GM10248 (cell line): Measurements from ENCODE around the gene MYBPC1.
A peak's percentile ranks its signal among the peaks of the same experiment; 100 is the strongest.

Source experiments
- CTCF ChIA-PET: fragments of 300-600 bp; sonication (Branson Sonifier 250); formaldehyde crosslinking; extraction: SDS; loops from one replicate; lab custom pipeline; 2021; ENCODE audit warnings: antibody characterized with exemption; lab: Yijun Ruan, JAX
- POLR2A ChIA-PET: fragments of 350-650 bp; sonication (Branson Sonifier 250); formaldehyde crosslinking; extraction: SDS; loops from one replicate; lab custom pipeline; 2020; ENCODE audit warnings: antibody characterized with exemption; lab: Yijun Ruan, JAX
- DNase-seq: peaks from one replicate; pipeline ENCODE4 v3.0.0; 2012; ENCODE audit errors: extremely low spot score
- TF ChIP-seq, protein P1 (sequence below): IDR thresholded peaks from 2 replicates; pipeline ENCODE4 v1.5.1; 2012; ENCODE audit warnings: mild to moderate bottlenecking, low read depth; ENCODE audit errors: extremely low read depth, missing control alignments, control extremely low read depth

MYBPC1 gene

DNA sequence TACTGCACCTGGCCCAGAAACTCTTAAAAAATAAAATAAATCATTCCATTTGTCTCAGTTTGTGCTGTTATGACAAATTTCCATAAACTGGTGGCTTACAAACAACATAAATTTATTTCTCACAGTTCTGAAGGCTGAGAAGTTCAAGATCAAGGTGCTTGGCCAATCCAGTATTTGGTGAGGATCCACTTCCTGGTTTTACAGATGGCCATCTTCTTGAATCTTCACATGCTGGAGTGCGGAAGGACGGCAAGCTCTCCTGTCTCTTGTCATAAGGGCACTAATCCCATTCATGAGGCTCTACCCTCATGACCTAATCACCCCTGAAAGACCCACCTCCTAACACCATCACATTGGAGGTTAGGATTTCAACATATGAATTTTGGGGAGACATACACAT lies 29.9 kb upstream of the MYBPC1 start:
- no peak for DNase-seq
- POLR2A ChIA-PET, result no interaction called here
- TF ChIP-seq, protein P1, sequence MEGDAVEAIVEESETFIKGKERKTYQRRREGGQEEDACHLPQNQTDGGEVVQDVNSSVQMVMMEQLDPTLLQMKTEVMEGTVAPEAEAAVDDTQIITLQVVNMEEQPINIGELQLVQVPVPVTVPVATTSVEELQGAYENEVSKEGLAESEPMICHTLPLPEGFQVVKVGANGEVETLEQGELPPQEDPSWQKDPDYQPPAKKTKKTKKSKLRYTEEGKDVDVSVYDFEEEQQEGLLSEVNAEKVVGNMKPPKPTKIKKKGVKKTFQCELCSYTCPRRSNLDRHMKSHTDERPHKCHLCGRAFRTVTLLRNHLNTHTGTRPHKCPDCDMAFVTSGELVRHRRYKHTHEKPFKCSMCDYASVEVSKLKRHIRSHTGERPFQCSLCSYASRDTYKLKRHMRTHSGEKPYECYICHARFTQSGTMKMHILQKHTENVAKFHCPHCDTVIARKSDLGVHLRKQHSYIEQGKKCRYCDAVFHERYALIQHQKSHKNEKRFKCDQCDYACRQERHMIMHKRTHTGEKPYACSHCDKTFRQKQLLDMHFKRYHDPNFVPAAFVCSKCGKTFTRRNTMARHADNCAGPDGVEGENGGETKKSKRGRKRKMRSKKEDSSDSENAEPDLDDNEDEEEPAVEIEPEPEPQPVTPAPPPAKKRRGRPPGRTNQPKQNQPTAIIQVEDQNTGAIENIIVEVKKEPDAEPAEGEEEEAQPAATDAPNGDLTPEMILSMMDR, result no peak
- CTCF ChIA-PET, result no interaction called here

DNA sequence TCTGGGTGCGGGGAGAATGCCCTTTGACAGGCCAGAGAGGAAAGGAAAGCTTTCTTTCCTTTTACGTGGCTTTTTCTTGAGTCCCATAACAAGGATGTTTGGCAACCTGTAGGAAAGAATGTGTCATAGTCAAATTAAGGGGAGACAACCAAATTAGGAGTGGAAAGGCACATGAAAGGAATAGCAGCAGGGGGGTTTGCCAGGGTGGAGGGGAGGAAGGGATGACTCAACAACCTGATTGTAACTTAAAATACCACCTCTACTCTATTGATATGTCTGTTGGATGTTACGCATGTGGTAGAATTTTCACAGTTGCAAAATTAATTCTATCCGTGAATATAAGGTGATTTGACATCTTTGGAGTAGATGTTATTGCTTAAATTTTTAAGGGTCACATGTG lies 28.5 kb upstream of the MYBPC1 start:
- POLR2A ChIA-PET, result no interaction called here
- DNase-seq, result no peak
- CTCF ChIA-PET, result interaction anchor here (0.8 to 1.3 kb wide), 2 partner anchors 10 to 14 kb away, joined by 3 read pairs; no protein-coding TSS in a partner anchor
- TF ChIP-seq, protein P1, result no peak

DNA sequence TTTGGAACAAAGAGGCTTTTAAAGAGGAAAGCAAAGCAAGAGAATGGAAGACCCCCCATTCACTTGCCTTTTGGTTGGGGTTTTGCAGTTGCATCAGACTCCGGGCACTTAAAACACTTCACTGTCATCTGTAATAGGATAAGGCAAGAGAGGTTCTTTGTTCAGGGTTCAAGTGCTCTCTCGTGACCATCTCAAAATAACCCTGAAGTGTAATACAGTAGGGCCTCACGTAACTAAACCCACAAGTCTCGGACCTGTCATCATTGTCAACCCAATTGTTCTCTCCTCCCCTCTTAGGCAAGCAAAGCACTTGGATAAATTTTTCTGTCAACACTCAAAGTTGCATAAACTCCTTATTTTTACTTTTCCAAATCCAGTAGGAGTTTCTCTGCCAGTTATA lies 26.9 kb upstream of the MYBPC1 start:
- TF ChIP-seq, protein P1, result no peak
- CTCF ChIA-PET, result no interaction called here
- no peak for DNase-seq
- POLR2A ChIA-PET, result no interaction called here

DNA sequence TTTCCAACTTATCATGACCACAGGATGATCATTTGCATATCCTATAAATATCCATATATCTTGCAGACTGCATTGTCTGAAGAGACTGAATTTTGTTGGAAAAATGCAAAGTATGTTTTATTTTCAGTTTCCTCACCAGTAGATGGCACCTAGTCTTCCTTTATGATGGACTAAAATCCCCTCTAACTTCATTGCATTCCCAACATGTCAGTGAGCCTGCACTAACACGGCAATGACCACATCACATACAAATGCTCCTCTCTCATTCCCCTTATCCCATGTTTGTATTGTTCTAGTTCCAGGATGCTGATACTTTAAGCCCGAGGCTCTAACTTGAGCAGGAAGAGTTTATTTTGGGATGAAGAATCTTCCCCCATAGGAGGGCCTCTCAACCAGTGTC lies 24.7 kb upstream of the MYBPC1 start:
- TF ChIP-seq, protein P1, result peak; percentile 40
- CTCF ChIA-PET, result no interaction called here
- POLR2A ChIA-PET, result no interaction called here
- DNase-seq, result no peak

DNA sequence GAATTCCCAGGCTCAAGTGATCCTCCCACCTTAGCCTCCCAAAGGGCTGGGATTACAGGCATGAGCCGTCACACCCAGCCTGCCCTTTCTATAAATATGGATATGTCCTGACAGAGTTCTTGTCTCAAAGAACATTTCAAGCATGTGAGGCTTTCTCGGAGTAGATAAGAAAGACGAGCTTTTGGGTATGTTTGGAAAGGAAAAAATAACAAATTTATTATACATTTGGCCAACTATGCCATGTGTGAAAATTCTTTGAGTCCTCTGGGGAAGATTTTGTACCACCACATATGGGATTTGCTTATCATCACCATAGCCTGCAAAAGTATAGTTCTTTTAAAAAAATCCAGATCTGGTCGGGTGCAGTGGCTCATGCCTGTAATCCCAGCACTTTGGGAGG lies 23.7 kb upstream of the MYBPC1 start:
- ChIA-PET CTCF (interaction anchor here (0.7 kb wide), 1 partner anchor 143 kb away, joined by 3 read pairs; no protein-coding TSS in a partner anchor), POLR2A (no interaction called here)
- TF ChIP-seq, protein P1, result no peak
- DNase-seq, result no peak

DNA sequence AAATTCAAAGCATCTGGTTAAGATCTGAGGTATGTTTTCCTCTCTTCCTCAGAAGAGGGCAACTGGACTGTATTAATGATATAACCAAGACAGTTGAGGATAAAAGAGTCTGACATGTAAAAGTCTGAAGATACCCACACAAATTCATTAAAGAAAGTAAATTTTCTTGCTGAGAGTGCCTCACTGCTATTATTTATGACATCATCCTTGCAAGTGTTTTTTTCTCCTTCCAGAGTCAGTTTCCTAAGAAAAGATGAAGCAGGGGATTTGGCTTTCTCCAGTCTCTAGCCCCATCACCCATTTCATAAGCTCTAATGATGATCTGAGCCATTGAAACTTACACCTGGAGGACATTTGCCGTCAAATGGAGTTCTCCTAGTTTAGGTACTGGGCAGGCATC lies 21.0 kb upstream of the MYBPC1 start:
- ChIA-PET POLR2A (no interaction called here), CTCF (interaction anchor here (1.3 kb wide), 1 partner anchor 10 kb away, joined by 4 read pairs; no protein-coding TSS in a partner anchor)
- DNase-seq, result no peak
- TF ChIP-seq, protein P1, result no peak
